DND-41 (cell line): Measurements from ENCODE around the gene MACROD2.

Experiments
- ATAC-seq: fragments of 200-7000 bp; cut with Tn5 transposase; 3 replicates; pipeline ENCODE4 v1.9.1; 2021; ENCODE audit warnings: low read depth; ENCODE audit not compliant: insufficient read depth
- DNase-seq: peaks from one replicate; pipeline ENCODE4 v3.0.0-alpha.2; 2020
- H2AFZ ChIP-seq: 2 replicates; pipeline ENCODE4 v1.6.0; 2012; ENCODE audit warnings: low read depth, low read length
- H3K27ac ChIP-seq: 2 replicates; pipeline ENCODE4 v1.5.1; 2012; ENCODE audit warnings: low read length, inconsistent platforms
- H3K27me3 ChIP-seq: fragments of 200-600 bp; sonication (generic); 2 replicates; pipeline ENCODE4 v1.6.0; 2012; ENCODE audit warnings: low read length, mild to moderate bottlenecking, inconsistent platforms; ENCODE audit not compliant: insufficient read depth, poor library complexity
- H3K36me3 ChIP-seq: 2 replicates; pipeline ENCODE4 v1.5.1; 2012; ENCODE audit warnings: low read length, inconsistent platforms; ENCODE audit not compliant: insufficient read depth
- H3K4me1 ChIP-seq: 2 replicates; pipeline ENCODE4 v1.5.1; 2012; ENCODE audit warnings: mild to moderate bottlenecking, low read length; ENCODE audit not compliant: insufficient read depth
- H3K4me2 ChIP-seq: 2 replicates; pipeline ENCODE4 v1.6.0; 2012; ENCODE audit warnings: mild to moderate bottlenecking, moderate library complexity, low read length, inconsistent platforms; ENCODE audit not compliant: insufficient read depth
- H3K4me3 ChIP-seq, 2 experiments: fragments of 200-600 bp in 1 of 2; shearing (Covaris generic) in 1 of 2; 2 replicates each; pipeline ENCODE4 v1.5.1; 2012 to 2016; ENCODE audit warnings: inconsistent platforms in 2 of 2, low read length in 2 of 2, mild to moderate bottlenecking in 2 of 2, low read depth in 1 of 2, moderate library complexity in 1 of 2
- H3K79me2 ChIP-seq: 2 replicates; pipeline ENCODE4 v1.6.0; 2012; ENCODE audit warnings: low read length, inconsistent platforms; ENCODE audit not compliant: insufficient read depth
- H3K9ac ChIP-seq: 2 replicates; pipeline ENCODE4 v1.6.0; 2012; ENCODE audit warnings: low read depth, mild to moderate bottlenecking, inconsistent platforms, low read length, moderate library complexity
- H3K9me3 ChIP-seq: 2 replicates; pipeline ENCODE4 v1.5.1; 2012; ENCODE audit warnings: low read length, moderate library complexity, mild to moderate bottlenecking, inconsistent platforms; ENCODE audit not compliant: insufficient read depth, severe bottlenecking
- H4K20me1 ChIP-seq: 2 replicates; pipeline ENCODE4 v1.6.0; 2012; ENCODE audit warnings: low read length; ENCODE audit not compliant: insufficient read depth
- EZH2 ChIP-seq: IDR thresholded peaks from 3 replicates; pipeline ENCODE4 v1.6.1; 2012; ENCODE audit warnings: borderline replicate concordance, low read depth, mild to moderate bottlenecking, moderate library complexity, low read length, inconsistent platforms; ENCODE audit not compliant: severe bottlenecking
- TF ChIP-seq, protein P1 (sequence below): IDR thresholded peaks from 2 replicates; pipeline ENCODE4 v1.5.1; 2012; ENCODE audit warnings: borderline replicate concordance, low read length, moderate library complexity, mild to moderate bottlenecking; ENCODE audit not compliant: poor library complexity, severe bottlenecking; ENCODE audit errors: extremely low read depth

Gene MACROD2

DNA sequence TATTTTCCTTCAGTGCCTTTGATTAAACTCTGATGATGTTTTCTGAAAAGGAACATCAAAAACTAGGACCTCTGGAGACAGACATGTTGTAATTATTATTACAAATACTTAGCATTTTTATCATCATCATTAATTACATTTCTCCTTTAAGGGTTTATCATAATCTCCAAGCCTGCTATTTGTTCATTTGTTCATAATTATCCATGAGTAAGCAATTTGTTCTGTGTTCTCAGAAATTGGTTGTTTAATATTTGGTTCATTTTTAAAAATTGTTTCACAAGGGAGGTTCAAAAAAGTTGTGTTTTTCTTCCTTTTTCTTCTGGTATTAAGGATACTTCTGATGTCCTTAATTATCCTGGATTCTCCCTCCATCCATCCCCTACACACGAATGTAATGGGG lies 1192.3 kb downstream of the MACROD2 start:
- Histone ChIP-seq H3K9me3 (no peaks in the 10 kb centered on the region), H3K4me3 (no peak overlapping the region), H3K36me3 (no peaks in the 10 kb centered on the region), H3K9ac (no peak overlapping the region), H3K27me3 (no peaks in the 10 kb centered on the region), H3K4me1 (no peaks in the 10 kb centered on the region), H2AFZ (no peak overlapping the region), H3K79me2 (no peaks in the 10 kb centered on the region), H3K4me2 (no peak overlapping the region), H4K20me1 (no peaks in the 10 kb centered on the region), H3K27ac (no peak overlapping the region)
- no peak for TF ChIP-seq EZH2
- TF ChIP-seq, protein P1, sequence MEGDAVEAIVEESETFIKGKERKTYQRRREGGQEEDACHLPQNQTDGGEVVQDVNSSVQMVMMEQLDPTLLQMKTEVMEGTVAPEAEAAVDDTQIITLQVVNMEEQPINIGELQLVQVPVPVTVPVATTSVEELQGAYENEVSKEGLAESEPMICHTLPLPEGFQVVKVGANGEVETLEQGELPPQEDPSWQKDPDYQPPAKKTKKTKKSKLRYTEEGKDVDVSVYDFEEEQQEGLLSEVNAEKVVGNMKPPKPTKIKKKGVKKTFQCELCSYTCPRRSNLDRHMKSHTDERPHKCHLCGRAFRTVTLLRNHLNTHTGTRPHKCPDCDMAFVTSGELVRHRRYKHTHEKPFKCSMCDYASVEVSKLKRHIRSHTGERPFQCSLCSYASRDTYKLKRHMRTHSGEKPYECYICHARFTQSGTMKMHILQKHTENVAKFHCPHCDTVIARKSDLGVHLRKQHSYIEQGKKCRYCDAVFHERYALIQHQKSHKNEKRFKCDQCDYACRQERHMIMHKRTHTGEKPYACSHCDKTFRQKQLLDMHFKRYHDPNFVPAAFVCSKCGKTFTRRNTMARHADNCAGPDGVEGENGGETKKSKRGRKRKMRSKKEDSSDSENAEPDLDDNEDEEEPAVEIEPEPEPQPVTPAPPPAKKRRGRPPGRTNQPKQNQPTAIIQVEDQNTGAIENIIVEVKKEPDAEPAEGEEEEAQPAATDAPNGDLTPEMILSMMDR: no peak
- DNase-seq (no peak), ATAC-seq (no peak)

DNA sequence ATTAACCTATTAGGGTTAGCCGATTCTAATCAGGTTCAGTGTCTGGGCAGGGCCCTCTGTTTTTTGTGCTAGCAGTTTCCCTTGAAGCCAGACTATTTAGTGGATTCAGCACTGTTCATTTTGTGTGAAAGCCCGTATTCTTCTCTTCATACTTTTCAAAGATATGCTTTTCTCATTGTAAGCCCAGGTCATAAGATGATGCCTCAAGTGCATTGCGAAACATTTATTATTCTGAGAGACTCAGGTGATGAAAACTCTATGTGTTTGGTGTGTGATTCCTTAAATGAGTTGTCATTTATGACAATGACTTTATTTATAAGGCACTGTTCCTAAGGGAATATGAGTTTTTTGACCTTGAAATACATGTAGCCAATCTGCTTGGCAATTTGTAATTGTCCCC lies 1193.1 kb downstream of the MACROD2 start:
- Histone ChIP-seq H3K27me3 (no peaks in the 10 kb centered on the region), H4K20me1 (no peaks in the 10 kb centered on the region), H3K36me3 (no peaks in the 10 kb centered on the region), H3K27ac (no peak overlapping the region), H2AFZ (no peak overlapping the region), H3K79me2 (no peaks in the 10 kb centered on the region), H3K9ac (no peak overlapping the region), H3K4me1 (no peaks in the 10 kb centered on the region), H3K4me2 (no peak overlapping the region), H3K9me3 (no peaks in the 10 kb centered on the region), H3K4me3 (no peak overlapping the region)
- DNase-seq: no peak
- ATAC-seq: no peak
- TF ChIP-seq, protein P1: no peak
- no peak for TF ChIP-seq EZH2

DNA sequence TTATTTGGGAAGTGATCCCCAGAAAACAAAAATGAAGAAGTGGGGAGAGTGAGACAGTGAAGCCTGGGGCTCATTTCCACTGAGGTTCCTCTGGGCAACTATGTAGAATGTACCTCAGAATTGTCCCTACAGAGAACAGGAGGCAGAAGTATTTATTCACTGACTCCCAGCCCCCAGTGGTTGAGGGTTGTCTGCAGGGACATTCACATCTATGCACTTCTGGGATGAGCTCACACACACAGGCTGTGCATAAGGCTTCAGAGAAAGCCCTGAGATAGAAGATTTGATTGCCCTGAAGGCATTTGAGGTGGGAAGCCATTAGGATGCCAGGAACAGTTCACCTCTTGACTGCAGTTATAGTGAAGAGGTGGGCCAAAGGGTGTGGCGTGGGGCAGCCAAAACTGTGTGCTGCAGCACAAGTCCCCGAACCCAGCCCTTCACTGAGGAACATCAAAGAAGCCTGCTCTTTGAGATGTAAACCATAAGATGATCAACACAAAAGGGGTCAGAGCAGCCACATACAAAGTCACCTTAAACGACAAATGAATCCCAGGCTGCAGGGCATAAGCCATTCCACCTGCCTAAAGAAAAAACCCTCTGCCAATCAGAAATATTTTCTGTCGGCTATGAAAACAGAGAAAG lies 1195.9 kb downstream of the MACROD2 start:
- H3K36me3 ChIP-seq: no peaks in the 10 kb centered on the region
- DNase-seq (no peak), ATAC-seq (no peak)
- H3K27me3 ChIP-seq: no peaks in the 10 kb centered on the region
- H3K4me2 ChIP-seq: no peak overlapping the region
- H3K9ac ChIP-seq: no peak overlapping the region
- no peak overlapping the region for H3K4me3 ChIP-seq
- no peak overlapping the region for H2AFZ ChIP-seq
- no peaks in the 10 kb centered on the region for H3K79me2 ChIP-seq
- H3K9me3 ChIP-seq: no peaks in the 10 kb centered on the region
- TF ChIP-seq, protein P1: no peak
- no peak for TF ChIP-seq EZH2
- H4K20me1 ChIP-seq: no peaks in the 10 kb centered on the region
- H3K27ac ChIP-seq: no peak overlapping the region
- no peaks in the 10 kb centered on the region for H3K4me1 ChIP-seq

DNA sequence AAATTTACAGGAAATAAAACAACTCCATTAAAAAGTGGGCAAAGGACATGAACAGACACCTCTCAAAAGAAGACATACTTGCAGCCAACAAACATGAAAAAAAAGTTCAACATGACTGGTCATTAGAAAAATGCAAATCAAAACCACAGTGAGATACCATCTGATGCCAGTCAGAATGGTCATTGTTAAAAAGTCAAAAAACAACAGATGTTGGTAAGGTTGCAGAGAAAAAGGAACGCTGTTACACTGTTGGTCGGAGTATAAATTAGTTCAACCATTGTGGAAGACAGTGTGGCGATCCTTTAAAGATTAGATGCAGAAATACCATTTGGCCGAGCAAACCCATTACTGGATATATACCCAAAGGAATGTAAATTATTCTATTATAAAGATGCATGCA lies 1200.1 kb downstream of the MACROD2 start:
- Histone ChIP-seq H3K36me3 (no peaks in the 10 kb centered on the region), H3K9ac (no peak overlapping the region), H3K4me1 (no peaks in the 10 kb centered on the region), H2AFZ (no peak overlapping the region), H3K27me3 (no peaks in the 10 kb centered on the region), H3K27ac (no peak overlapping the region), H3K4me2 (no peak overlapping the region), H3K4me3 (no peak overlapping the region), H4K20me1 (no peaks in the 10 kb centered on the region), H3K9me3 (no peaks in the 10 kb centered on the region), H3K79me2 (no peaks in the 10 kb centered on the region)
- DNase-seq: no peak
- no peak for ATAC-seq
- TF ChIP-seq, protein P1: no peak
- TF ChIP-seq EZH2: no peak
